Astrocyte (in vitro differentiated cells and primary cell): Measurements from ENCODE around the gene MYO16.
"Not testable (repeated sequence)": the region's sequence is repeated elsewhere in the genome, so short reads cannot be mapped to it uniquely, and the experiment has no call there.

ENCODE experiments used
- EZH2 ChIP-seq: IDR thresholded peaks from 2 replicates; pipeline ENCODE4 v1.6.1; 2012; ENCODE audit warnings: mild to moderate bottlenecking, low read length, inconsistent platforms; ENCODE audit not compliant: insufficient read depth
- TF ChIP-seq, protein P1 (sequence below): IDR thresholded peaks from 2 replicates; pipeline ENCODE4 v1.5.1; 2011; ENCODE audit warnings: low read depth, mild to moderate bottlenecking, inconsistent platforms, low read length, moderate library complexity; ENCODE audit not compliant: insufficient read depth

DNA sequence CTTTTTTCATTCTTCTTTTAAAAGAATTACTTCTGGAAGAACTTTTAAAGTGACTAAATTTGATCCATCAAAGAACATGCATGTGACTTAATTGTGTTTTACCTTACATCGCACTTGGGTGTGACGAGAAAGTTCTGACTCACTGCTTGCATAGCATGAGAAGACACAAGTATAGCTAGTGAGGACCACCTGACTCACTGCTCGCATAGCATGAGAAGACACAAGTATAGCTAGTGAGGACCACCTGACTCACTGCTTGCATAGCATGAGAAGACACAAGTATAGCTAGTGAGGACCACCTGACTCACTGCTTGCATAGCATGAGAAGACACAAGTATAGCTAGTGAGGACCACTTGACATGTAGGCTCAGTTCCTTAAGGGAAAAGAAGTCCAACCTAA, 362.0 kb downstream of the MYO16 start:
- TF ChIP-seq, protein P1, sequence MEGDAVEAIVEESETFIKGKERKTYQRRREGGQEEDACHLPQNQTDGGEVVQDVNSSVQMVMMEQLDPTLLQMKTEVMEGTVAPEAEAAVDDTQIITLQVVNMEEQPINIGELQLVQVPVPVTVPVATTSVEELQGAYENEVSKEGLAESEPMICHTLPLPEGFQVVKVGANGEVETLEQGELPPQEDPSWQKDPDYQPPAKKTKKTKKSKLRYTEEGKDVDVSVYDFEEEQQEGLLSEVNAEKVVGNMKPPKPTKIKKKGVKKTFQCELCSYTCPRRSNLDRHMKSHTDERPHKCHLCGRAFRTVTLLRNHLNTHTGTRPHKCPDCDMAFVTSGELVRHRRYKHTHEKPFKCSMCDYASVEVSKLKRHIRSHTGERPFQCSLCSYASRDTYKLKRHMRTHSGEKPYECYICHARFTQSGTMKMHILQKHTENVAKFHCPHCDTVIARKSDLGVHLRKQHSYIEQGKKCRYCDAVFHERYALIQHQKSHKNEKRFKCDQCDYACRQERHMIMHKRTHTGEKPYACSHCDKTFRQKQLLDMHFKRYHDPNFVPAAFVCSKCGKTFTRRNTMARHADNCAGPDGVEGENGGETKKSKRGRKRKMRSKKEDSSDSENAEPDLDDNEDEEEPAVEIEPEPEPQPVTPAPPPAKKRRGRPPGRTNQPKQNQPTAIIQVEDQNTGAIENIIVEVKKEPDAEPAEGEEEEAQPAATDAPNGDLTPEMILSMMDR: not testable (repeated sequence)
- TF ChIP-seq EZH2: not testable (repeated sequence)
